ENCODE data around the gene BANP.

The BANP gene

GRCh38 chr16:87930456-87930855, 20.8 kb upstream of the BANP start:
- H3K4me1 ChIP-seq (ENCODE audit: control insufficient read depth, insufficient read depth, low read length), result no peaks in the 10 kb centered on the region
- H3K9me3 ChIP-seq (ENCODE audit: control insufficient read depth, insufficient read depth, low read depth, low read length), result no peaks in the 10 kb centered on the region
- H3K36me3 ChIP-seq (ENCODE audit: control insufficient read depth in 2 of 2, insufficient read depth in 1 of 2, low read length in 2 of 2), result no peaks in the 10 kb centered on the region
- POLR2A ChIA-PET, result no interaction called here
- no peak overlapping the region for H3K4me3 ChIP-seq (ENCODE audit: low read depth, low read length)
- TF ChIP-seq ZNF692 (tag by site-specific recombination; IDR thresholded peaks at IDR 0.05), result no peak
- TF ChIP-seq ZNF311 (tag by site-specific recombination; IDR thresholded peaks at IDR 0.05; ENCODE audit: borderline replicate concordance), result no peak
- no peak for TF ChIP-seq ZNF580 (tag by site-specific recombination; IDR thresholded peaks at IDR 0.05)
- TF ChIP-seq CTCF (tag by site-specific recombination; IDR thresholded peaks at IDR 0.05), result peak; percentile 41; the same call in 1 of the 2 replicates
- no peak for TF ChIP-seq SP7 (tag by site-specific recombination; IDR thresholded peaks at IDR 0.05)
- TF ChIP-seq ZNF654 (tag by site-specific recombination; IDR thresholded peaks at IDR 0.05; ENCODE audit: low read depth), result peak; percentile 51
- TF ChIP-seq MZF1 (tag by site-specific recombination; IDR thresholded peaks at IDR 0.05; ENCODE audit: borderline replicate concordance), result no peak
- TF ChIP-seq ZNF571 (tag by site-specific recombination; IDR thresholded peaks at IDR 0.05), result no peak
- no peak overlapping the region for H3K27ac ChIP-seq (ENCODE audit: extremely low read depth, low read depth, low read length)
- CTCF ChIA-PET, result interaction anchor here (0.7 kb wide), 3 partner anchors 18 to 440 kb away, joined by 3 to 5 read pairs (median 3); no protein-coding TSS in a partner anchor

- ChIA-PET POLR2A (no interaction called here), CTCF (no interaction called here)
- Histone ChIP-seq H3K27ac (ENCODE audit: extremely low read depth, low read depth, low read length) (no peak overlapping the region), H3K4me3 (ENCODE audit: low read depth, low read length) (no peak overlapping the region), H3K4me1 (ENCODE audit: control insufficient read depth, insufficient read depth, low read length) (no peaks in the 10 kb centered on the region), H3K36me3 (ENCODE audit: control insufficient read depth in 2 of 2, insufficient read depth in 1 of 2, low read length in 2 of 2) (no peaks in the 10 kb centered on the region), H3K9me3 (ENCODE audit: control insufficient read depth, insufficient read depth, low read depth, low read length) (no peaks in the 10 kb centered on the region)
- TF ChIP-seq ZNF792 (tag by site-specific recombination; IDR thresholded peaks at IDR 0.05), result no peak
- no peak for TF ChIP-seq ZNF518A (tag by site-specific recombination; conservative IDR thresholded peaks at IDR 0.05; ENCODE audit: low read depth)
- no peak for TF ChIP-seq AEBP2 (tag by site-specific recombination; IDR thresholded peaks at IDR 0.05; ENCODE audit: borderline replicate concordance)
- TF ChIP-seq ZNF146 (tag by site-specific recombination; IDR thresholded peaks at IDR 0.05), result no peak
- TF ChIP-seq ELK4 (IDR thresholded peaks at IDR 0.05; ENCODE audit: borderline replicate concordance, low read depth, low read length), result no peak
- no peak for TF ChIP-seq ZNF513 (tag by site-specific recombination; IDR thresholded peaks at IDR 0.05)
- no peak for TF ChIP-seq ZNF112 (tag by site-specific recombination; IDR thresholded peaks at IDR 0.05)
- TF ChIP-seq PBX3 (CRISPR knock-in tag; IDR thresholded peaks at IDR 0.05), result no peak
- TF ChIP-seq GLIS1 (tag by site-specific recombination; IDR thresholded peaks at IDR 0.05), result no peak
- no peak for TF ChIP-seq ZNF391 (tag by site-specific recombination; IDR thresholded peaks at IDR 0.05; ENCODE audit: borderline replicate concordance, low read depth)
- no peak for TF ChIP-seq ZNF24 (tag by site-specific recombination; IDR thresholded peaks at IDR 0.05)
- no peak for TF ChIP-seq ZBTB17 (tag by site-specific recombination; IDR thresholded peaks at IDR 0.05)
- no peak for TF ChIP-seq ZNF155 (tag by site-specific recombination; IDR thresholded peaks at IDR 0.05)
Measured at GRCh38 chr16:87931504-87931903, 19.7 kb upstream of the BANP start.
